Panc1 (cell line): Measurements from ENCODE around the gene HABP2. TPM values are rescaled to one million over a fixed set of nuclear protein-coding genes. Genes with fewer than 3 reads are reported as not detected.

ENCODE experiments used
- ATAC-seq: fragments of 200-7000 bp; cut with Tn5 transposase; 2 replicates; pipeline ENCODE4 v1.9.1; 2020; ENCODE audit warnings: mild to moderate bottlenecking, moderate library complexity
- BruUV-seq: library from RNA; stranded (reverse); fragments of 400-500 nt; replicated peaks from 2 replicates; lab custom pipeline; 2021; lab: Mats Ljungman, UMichigan
- CTCF ChIA-PET: fragments of 300-600 bp; sonication (Branson Sonifier 250); formaldehyde crosslinking; loops from one replicate; lab custom pipeline; 2022; ENCODE audit warnings: antibody characterized with exemption; lab: Charles Lee
- POLR2A ChIA-PET: fragments of 300-600 bp; sonication (Branson Sonifier 250); formaldehyde crosslinking; loops from one replicate; lab custom pipeline; 2022; ENCODE audit warnings: antibody characterized with exemption; lab: Charles Lee
- DNase-seq: peaks from one replicate; pipeline ENCODE4 v3.0.0-alpha.2; 2010; ENCODE audit warnings: low read depth, low spot score
- H3K27ac ChIP-seq: 2 replicates; pipeline ENCODE4 v1.5.1; 2011; ENCODE audit warnings: mild to moderate bottlenecking, low read length, inconsistent platforms
- H3K27me3 ChIP-seq: fragments of 200-500 bp; sonication (Bioruptor generic); 2 replicates; pipeline ENCODE4 v1.6.0; 2014; ENCODE audit warnings: low read length, inconsistent platforms; ENCODE audit not compliant: control insufficient read depth, insufficient read depth
- H3K36me3 ChIP-seq: fragments of 200-500 bp; sonication (Bioruptor generic); 2 replicates; pipeline ENCODE4 v1.5.1; 2014; ENCODE audit warnings: inconsistent platforms, mild to moderate bottlenecking, low read length, moderate library complexity; ENCODE audit not compliant: control insufficient read depth, insufficient read depth
- H3K4me1 ChIP-seq: 2 replicates; pipeline ENCODE4 v1.5.1; 2011; ENCODE audit warnings: inconsistent platforms, mild to moderate bottlenecking, low read length, moderate library complexity; ENCODE audit not compliant: control insufficient read depth, insufficient read depth
- H3K4me3 ChIP-seq, 2 experiments: 2 replicates each; pipeline ENCODE4 v1.5.1; 2011 to 2012; ENCODE audit warnings: low read depth in 2 of 2, low read length in 2 of 2, mild to moderate bottlenecking in 2 of 2, inconsistent platforms in 1 of 2, moderate library complexity in 1 of 2
- H3K9me3 ChIP-seq: fragments of 200-500 bp; sonication (Bioruptor generic); 2 replicates; pipeline ENCODE4 v1.5.1; 2014; ENCODE audit warnings: low read depth, mild to moderate bottlenecking, inconsistent platforms, low read length, moderate library complexity; ENCODE audit not compliant: control insufficient read depth, insufficient read depth
- CTCF ChIP-seq: fragments of 450-650 bp; IDR thresholded peaks from 2 replicates; pipeline ENCODE4 v1.5.1; 2017; ENCODE audit warnings: mild to moderate bottlenecking
- POLR2AphosphoS5 ChIP-seq: IDR thresholded peaks from 2 replicates; pipeline ENCODE4 v1.6.1; 2012; ENCODE audit warnings: mild to moderate bottlenecking, low read depth, low read length, moderate library complexity
- REST ChIP-seq, 2 experiments: IDR thresholded peaks; 2 replicates each; pipeline ENCODE4 v1.6.1; 2011 to 2012; ENCODE audit warnings: low read depth in 2 of 2, control low read depth in 1 of 2, low read length in 1 of 2, mild to moderate bottlenecking in 1 of 2, moderate library complexity in 1 of 2; ENCODE audit not compliant: insufficient read depth in 1 of 2
- SIN3A ChIP-seq: IDR thresholded peaks from 2 replicates; pipeline ENCODE4 v1.6.1; 2012; ENCODE audit warnings: low read depth, mild to moderate bottlenecking, low read length, moderate library complexity, borderline replicate concordance; ENCODE audit not compliant: insufficient read depth
- TCF7L2 ChIP-seq: IDR thresholded peaks from 2 replicates; pipeline ENCODE4 v1.6.1; 2011; ENCODE audit warnings: mild to moderate bottlenecking, low read depth, low read length, inconsistent platforms
- in situ Hi-C: cut with HindIII; loops from 2 replicates; pipeline ENCODE4 v1.10.0; 2016; ENCODE audit warnings: low sequenced_read_pairs, low pct_unique_long_range_greater_than_20kb
- intact Hi-C: fragments of 100-400 bp; cut with micrococcal nuclease; formaldehyde crosslinking; loops from one replicate; pipeline ENCODE4 v1.10.0; 2022; ENCODE audit not compliant: unreplicated experiment
- total RNA-seq: library from RNA; stranded (reverse); gene quantifications from one replicate; pipeline ENCODE4 v1.2.1, GENCODE V29; 2021; ENCODE audit not compliant: unreplicated experiment

Gene HABP2
- total RNA-seq, 1 experiment from 2014 or later, result 0.13 TPM

- no peak for DNase-seq
- H3K27me3 ChIP-seq, result peaks cover 51% of the 10 kb centered on the region
- POLR2A ChIA-PET, result no interaction called here
- no peak overlapping the region for H3K4me3 ChIP-seq
- intact Hi-C loops (no loop called here), in situ Hi-C loops (no loop called here)
- no peaks in the 10 kb centered on the region for H3K36me3 ChIP-seq
- BruUV-seq, result no TSS peak
- no peak for ATAC-seq
- CTCF ChIA-PET, result no interaction called here
- no peaks in the 10 kb centered on the region for H3K4me1 ChIP-seq
- TF ChIP-seq POLR2AphosphoS5 (no peak), TCF7L2 (no peak), SIN3A (no peak), CTCF (no peak), REST (IDR thresholded peaks at IDR 0.05; ENCODE audit: insufficient read depth in 1 of 2, low read depth in 2 of 2, low read length in 1 of 2) (no peak)
- no peaks in the 10 kb centered on the region for H3K9me3 ChIP-seq
- no peak overlapping the region for H3K27ac ChIP-seq
Observed at GRCh38 chr10:113618338-113618737, 65.5 kb downstream of the HABP2 start.

- BruUV-seq, result no TSS peak
- peaks cover 61% of the 10 kb centered on the region for H3K27me3 ChIP-seq
Observed at GRCh38 chr10:113619401-113619800, 66.5 kb downstream of the HABP2 start.

More at GRCh38 chr10:113619401-113619800, 66.5 kb downstream of the HABP2 start:
- DNase-seq (no peak), ATAC-seq (no peak)
- TF ChIP-seq SIN3A, result no peak
- no peak for TF ChIP-seq REST (IDR thresholded peaks at IDR 0.05; ENCODE audit: insufficient read depth in 1 of 2, low read depth in 2 of 2, low read length in 1 of 2)
- no peak for TF ChIP-seq CTCF
- TF ChIP-seq POLR2AphosphoS5, result no peak
- TF ChIP-seq TCF7L2, result no peak
- H3K4me3 ChIP-seq, result no peak overlapping the region
- H3K36me3 ChIP-seq, result no peaks in the 10 kb centered on the region
- no peaks in the 10 kb centered on the region for H3K4me1 ChIP-seq
- ChIA-PET POLR2A (no interaction called here), CTCF (no interaction called here)
- no peak overlapping the region for H3K27ac ChIP-seq
- intact Hi-C loops (no loop called here), in situ Hi-C loops (no loop called here)
- H3K9me3 ChIP-seq, result no peaks in the 10 kb centered on the region
